GM18867 (cell line): Measurements from ENCODE around the gene ONECUT1.

ENCODE experiments used
- ATAC-seq: cut with Tn5 transposase; IDR thresholded peaks from one replicate; pipeline ENCODE4 v1.9.1; 2021; ENCODE audit warnings: mild to moderate bottlenecking, moderate library complexity; ENCODE audit not compliant: unreplicated experiment

Gene ONECUT1

DNA sequence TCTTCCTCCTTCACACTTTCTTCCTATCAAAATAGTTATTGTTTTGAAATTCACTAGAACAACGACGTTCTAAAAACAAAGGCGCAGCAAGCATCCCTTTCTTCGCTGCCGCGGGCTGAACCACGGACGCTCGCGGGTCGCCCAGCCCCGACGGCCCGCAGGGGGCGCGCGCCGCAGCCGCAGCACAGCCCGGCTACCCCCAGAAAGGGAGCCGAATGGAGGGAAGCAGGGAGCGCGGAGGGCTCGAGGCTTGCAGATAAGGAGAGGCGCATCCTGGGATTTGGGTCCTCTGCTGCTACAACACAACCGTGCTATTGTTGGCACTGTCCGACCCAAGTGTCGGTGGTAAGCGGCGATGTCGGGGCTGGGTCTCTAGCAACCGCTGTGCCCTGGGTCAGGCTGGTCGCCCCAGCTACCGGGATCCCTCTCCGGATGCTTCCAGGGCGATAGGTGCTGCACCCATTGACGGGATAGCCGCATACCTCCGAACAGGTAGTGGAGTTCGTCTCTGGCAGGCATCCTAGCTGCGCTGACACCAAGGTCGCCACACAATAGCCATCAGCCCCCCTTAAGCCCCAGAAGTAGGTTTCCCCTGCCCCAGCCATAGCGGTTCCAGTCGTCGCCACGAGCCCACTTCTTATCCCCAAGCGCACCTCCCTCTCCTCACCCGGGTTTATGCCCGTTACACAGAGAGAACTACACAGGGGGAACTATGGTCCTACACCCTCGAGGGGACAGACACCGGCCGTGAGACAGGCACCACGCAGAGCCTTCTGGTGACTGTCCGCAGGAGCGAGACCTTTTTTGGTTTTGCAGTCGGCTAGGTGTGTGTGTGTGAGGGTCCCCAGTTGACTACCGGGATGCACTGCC lies 6.0 kb downstream of the ONECUT1 start:
- no peak for ATAC-seq

DNA sequence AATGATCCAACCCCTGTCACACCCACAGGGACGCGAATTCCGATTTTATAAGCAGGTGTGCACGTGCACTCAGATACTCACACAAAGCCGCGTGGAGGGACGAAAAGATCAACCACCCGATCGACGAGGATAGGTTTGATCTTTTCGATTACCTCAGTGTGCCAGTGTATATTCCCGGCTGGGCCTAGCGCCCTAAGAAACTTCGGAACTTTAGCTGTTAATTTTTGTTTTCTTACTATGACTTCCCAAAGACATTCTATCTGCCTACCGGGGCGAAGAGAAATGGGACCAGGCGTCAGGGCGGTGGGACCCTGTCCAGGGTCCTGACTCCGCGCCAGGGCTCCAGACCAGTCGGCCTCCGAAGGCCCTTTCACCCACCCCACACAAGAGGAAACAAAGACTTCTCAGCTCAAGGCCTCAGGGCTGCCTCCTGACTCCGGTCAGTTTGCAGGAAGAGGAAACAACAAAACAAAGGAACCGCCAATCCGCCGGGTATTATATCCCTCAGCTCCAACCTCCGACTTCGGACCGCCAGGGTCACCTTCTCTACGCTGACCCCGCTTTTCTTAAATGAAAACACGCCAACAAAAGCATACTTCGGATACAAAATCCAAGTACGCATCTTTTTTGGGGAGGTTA lies 6.8 kb downstream of the ONECUT1 start:
- ATAC-seq = no peak

DNA sequence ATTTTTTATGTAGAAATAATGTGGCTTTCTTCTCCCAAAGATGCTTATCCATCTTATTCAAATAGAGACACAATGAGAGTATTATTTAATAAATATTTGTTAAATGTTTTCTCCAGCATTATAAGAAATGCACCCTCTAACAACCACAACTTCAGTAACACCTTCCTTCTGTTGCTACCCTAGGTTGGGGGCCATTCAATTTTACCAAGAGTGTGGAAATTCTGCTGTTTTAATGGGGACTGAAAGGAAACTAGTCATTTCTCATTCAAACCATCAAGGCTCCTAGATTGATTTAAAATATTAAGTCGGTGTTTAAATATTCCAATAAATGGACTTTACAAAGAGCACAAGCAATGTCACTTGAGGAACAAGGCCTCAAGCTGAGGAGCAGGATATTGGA lies 7.6 kb downstream of the ONECUT1 start:
- no peak for ATAC-seq

DNA sequence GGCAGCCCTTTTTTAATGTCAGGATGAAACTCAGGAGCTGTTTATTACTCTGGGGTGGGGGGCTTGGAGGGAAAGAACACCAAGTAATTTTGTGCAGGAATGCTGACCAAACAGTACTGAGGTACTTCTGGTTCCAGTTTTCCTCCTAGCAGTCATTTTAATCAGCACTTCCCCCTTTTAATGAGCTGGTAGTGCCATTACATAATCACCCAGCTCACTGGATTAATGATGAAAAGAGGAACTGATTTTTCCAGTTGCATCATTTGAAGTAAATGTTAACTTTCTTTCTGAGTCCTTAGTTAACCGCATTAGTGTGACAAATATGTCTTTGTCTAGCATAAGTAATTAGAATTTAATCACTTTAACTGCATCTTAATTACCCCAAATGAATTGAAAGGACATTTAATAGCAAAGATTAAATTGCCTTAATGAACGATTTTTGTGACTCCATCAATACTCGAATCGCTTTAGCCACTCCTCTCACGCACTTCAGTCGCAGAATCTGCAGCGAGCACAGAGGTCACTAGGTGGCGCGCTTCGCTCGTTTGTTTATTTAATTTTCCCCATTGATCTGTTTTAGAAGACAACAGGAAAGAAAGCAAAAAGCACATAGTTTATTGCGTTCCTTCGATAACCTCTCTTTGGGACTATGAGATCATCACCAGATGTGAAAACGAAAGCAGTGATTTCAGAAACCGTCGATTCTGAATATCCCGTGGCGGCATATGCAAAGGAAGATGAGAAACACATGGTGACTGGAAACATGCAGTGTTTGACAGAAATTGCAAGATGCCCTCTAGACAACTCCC lies 9.8 kb downstream of the ONECUT1 start:
- ATAC-seq = peak; percentile 69

DNA sequence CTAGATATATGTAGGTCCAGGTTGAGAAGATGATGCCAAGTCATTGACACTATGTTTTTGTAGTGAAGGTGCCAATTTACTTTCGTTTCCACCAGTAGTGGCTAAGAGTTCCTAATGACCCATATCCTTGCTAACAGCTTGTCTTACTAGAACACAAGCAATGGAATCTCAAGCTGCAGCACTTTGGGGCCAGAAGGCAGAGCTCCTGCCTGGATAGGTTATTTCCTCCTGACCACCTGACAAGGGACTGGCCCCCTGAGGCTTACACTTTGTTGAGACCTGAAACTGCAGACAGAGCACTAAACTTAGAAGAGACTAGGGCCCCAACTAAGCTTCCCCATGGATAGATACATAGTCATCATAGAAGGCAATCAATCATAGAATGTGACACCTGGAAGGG lies 11.7 kb downstream of the ONECUT1 start:
- no peak for ATAC-seq

DNA sequence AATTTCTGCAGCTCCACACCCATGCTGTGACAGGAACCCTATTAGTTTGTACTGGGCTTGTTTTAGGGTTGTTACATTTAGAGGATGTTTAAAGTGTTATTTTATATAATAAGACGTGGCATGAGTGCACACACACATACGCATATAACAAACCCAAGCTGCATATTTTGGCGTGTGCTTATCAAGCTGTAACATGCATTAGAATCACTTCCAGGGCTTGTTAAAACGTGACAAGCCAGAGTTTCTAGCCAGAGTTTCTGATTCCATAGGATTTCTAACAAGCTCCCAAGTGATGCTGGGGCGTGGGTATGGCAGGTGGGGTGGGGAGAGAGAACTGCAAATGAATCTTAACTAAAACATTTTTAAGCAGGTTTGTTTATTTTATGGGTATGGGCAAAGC lies 17.4 kb downstream of the ONECUT1 start:
- no peak for ATAC-seq

DNA sequence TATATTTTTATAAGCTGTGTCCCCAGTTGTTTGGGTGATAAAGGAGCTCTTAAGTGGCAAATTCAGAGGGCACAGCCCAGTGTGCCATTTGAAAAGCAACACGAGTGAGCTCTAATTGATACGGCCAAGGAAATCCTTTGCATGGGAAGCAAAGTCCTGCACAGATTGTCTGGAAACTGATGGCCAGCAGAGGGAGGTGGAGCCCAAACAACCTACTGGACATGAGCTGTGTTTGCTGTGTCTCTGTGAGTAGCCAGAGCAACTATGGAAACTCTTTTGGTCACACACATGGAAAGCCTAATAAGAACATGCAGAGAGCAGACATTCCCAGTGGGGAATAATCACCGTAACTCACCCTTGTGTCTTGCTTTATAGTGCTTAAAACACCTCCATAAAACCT lies 24.4 kb downstream of the ONECUT1 start:
- ATAC-seq = no peak

DNA sequence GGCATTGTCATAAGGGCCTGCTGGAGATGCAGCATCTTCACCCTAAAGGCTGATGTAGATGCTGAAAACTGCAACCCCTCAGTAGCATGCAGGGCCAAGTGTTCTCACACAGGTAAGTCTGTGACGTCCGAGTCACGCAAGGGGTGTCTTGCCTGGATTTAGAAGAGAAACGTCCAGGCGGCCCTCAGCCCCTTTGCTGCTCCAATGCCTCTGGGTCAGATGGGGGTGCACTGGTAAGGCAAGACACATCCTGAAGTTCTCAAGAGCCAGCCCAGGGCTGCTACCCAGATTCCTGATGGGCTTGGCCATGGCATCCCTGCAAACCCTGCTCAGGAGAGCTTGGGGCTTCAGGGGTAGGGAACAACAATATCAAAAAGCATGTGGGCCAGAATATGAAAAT lies 25.4 kb downstream of the ONECUT1 start:
- ATAC-seq = no peak

DNA sequence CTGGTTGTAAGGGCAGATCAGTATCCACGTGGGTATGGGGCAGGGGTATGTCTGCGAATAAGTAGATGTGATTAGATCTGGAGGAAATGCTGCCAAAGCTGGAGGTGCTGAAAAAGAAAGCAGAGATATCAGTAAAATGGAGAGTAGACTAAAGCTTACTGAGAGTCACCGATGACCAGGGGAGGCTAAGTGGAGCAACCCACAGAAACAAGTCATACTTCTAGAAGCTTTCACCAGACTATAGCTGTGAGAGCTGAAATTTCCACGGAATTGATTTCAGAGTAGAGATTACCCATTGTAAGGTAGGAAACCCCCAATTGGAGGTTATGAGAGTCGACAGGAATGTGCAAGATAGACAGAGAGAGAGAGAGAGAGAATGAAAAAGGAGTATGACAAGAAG lies 27.5 kb downstream of the ONECUT1 start:
- no peak for ATAC-seq

DNA sequence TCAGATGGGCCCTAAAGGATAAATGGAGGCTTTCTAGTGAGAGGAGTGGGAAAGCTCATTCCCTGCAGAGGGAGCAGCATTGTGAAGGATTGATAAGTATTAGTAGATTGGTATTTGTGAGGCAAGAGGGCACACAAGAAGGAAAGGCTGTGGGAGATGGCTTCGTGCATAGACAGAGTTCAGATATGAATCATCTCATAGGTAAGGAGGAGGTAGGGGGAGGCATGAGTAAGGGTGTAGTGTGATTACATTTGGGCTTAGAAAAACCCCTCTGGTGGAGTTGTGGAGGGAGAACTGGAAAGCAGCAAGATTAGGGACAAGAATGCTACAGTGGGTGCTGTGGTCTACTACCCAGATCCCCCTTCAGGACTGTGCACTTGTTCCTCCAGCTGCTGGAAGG lies 29.6 kb downstream of the ONECUT1 start:
- ATAC-seq = no peak

DNA sequence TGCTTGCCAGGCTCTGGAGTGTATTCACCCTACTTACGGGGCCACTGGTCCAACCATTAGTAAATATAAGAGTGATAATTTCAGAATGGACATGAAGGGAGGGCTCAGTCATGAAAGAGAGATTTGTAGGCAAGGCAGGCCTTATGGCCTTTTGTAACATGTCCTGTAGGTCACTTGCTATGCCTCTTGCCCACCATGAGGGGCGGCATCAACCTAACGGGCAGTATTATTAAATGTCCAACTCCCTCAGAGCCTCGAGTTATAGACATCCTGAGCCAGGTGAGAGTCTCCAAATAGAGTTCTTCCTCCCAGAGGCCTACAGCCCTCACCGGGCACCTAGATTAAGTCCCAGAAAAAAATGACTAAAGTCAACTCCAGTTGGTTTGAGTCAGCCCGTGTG lies 30.2 kb downstream of the ONECUT1 start:
- no peak for ATAC-seq

DNA sequence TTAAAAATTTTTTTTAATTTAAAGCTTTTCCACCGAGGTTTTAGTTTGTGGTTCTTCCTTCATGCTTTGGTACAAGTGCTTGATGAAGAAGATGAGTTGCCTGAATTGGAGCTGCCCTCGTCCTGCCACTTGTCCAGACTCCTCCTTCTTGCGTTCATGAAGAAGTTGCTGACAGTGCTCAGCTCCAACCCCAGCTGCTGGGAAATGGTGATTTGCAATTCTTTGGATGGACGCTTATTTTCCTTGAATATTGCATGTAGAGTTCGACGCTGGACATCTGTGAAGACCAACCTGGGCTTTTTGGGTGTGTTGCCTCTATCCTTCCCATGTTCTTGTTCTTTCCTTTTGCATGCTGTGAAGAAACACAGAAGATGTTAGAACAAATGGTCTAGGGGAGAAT lies 32.6 kb downstream of the ONECUT1 start:
- ATAC-seq = no peak

DNA sequence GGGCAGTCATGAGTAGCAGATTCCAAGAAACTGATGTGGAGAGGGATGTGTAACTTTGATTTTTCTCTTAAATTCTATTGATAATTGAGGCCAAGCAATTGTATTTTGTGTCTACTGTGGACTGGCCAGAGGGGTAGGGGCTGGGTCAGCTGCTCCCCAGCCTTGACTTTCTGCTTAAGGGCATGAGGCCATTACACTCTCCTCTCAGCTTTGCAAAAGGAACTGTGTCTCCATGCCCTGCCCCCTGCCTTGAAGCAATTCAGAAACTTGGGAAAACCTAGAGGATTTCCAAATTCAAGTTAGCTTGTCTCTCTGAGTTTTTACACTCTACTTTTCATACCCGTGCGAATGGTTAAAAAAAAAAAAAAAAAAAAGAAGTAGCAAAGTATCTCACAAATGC lies 38.6 kb downstream of the ONECUT1 start:
- ATAC-seq = no peak

DNA sequence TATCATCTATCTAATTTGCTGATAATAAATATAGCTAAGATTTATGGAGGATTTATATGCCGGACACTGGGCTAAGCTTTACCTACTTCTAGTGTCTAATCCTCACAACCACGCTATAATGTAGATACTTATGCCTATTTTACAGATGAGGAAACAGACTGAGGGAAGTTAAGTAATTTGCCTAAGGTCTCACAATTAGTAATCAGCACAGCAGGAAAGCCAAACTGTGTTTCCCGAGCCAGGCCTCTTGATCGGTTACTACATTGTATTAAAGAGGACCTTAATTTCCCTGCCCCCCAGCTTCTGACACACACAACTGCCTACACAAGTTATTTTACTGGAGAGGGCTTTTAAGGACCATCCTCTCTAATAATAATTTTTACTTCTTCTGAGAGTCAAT lies 40.9 kb downstream of the ONECUT1 start:
- ATAC-seq = peak; percentile 80

DNA sequence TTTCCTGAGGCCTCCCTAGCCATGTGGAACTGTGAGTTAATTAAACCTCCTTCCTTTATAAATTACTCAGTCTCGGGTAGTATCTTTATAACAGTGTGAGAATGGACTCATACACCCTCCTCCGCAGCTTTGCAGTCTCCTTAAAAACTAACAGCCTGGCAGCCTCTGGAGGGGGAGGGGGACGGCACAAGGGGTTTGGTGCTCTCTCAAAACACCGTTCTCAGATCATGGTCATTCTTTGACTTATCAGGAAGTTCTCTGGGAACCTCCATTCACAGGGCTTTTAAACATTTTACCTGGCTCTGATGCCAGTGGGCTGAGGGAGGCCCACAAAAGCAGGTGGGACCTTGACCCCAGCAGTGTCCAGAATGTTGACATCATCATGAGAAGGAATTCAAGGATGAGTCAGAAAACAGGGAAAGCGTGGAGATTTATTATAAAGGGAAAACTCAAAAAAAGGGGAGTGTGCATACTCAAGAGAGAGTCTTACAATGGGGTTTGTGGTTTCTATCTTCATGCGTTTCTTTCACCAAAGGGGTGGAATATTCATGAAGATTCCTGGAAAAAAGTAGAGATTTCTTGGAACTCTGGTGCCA lies 43.9 kb downstream of the ONECUT1 start:
- no peak for ATAC-seq

DNA sequence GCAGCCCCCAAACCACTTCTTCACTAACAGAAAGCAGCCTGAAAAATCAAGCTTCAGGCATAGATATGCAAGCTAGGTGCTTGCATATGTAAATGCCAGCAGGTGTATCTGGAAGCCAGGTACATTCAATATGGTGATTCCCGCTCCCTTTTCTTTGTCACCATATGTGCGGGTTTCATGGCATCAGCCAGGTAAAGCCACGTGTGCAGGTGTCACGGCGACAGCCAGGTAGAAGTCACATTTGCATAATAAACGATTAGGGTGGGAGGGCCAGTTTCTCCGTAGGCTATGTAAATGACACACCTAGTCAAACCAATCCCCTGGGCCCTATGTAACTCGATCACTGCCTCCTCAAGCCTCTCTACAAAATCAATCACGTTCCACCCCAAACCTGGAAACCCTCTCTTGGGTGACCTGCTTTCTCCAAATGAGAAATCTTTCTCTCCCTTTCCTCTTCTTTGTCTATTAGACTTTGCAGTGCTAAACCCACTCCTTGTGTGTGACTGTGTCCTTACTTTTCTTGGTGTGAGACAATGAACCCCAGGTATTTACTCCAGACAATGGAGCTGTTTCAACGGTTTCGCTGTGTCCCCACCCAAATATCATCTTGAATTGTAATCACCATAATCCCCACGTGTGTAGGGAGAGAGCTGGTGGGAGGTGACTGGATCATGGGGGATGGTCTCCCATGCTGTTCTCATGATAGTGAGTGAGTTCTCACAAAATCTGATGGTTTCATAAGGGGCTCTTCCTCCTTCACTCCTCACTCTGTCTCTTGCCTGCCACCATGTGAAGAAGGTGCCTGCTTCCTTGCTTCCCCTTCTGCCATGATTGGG lies 44.6 kb downstream of the ONECUT1 start:
- no peak for ATAC-seq

DNA sequence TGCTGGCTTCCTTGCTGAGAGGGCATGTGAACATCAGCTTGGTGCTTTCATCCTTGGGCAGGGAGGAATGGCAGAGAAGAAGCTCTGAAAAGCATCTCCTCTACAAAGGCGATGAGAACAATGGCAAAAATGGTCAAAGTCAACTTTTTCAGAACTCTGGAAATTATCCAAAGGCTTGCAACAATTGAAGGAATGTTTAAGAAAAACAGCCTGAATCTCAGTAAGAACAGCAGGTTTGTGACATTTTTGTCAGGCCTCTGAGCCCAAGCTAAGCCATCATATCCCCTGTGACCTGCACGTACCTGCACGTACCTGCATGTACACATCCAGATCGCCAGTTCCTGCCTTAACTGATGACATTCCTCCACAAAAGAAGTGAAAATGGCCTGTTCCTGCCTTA lies 51.8 kb downstream of the ONECUT1 start:
- no peak for ATAC-seq

DNA sequence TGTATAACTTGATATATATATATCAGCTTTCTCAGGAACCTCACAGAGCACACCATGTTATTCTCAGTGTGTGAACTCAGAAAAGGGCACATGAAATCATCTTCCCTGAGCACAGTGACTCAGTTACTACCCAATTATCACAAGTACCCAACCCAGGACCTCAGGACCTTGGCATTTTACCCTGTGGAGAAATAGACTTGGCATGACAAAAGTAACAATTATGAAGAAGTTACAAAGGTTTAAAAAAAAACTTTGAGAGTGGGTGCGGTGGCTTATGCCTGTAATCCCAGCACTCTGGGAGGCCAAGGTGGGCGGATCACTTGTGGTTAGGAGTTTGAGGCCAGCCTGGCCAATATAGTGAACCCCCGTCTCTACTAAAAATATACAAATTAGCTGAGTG lies 52.4 kb downstream of the ONECUT1 start:
- ATAC-seq = no peak

DNA sequence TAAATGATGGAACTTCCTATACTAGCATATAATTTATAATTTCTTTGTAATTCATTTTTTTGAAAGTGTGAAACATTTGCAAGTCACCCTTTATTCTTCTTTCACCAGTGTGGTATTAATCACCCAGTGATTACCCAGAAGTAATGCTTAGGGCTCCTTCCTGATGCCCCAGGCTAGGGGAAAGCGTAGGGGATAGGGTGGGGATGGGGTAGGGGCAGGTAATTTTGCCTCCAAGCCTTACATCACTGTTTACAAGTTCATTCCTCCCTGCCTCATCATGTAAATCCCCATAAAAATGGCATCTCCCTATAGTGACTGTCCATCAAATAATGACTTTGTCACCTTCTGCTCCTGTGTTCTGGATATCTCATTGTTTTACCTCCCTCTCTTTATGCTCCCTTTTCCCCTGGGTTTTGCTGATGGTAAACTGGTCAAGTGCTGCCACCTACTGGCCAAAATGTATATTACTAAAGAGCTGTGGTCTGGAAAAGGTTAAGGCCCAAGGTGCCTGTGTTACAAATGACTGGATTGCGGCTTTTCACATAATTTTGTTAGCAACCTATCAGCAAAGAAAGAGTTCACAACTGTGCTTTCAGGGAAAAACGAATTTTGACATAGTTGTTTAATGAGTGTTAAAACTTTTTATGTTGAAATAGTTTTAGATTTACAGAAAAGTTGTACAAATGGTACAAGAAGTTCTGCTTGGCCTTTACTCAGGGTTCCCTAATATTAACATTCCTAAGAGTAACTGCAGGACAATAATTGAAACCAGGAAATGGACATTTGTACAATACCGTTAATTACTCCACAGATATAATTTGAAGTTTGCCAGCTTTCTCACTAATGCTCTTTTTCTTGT lies 54.7 kb downstream of the ONECUT1 start:
- peak; percentile 85 for ATAC-seq

DNA sequence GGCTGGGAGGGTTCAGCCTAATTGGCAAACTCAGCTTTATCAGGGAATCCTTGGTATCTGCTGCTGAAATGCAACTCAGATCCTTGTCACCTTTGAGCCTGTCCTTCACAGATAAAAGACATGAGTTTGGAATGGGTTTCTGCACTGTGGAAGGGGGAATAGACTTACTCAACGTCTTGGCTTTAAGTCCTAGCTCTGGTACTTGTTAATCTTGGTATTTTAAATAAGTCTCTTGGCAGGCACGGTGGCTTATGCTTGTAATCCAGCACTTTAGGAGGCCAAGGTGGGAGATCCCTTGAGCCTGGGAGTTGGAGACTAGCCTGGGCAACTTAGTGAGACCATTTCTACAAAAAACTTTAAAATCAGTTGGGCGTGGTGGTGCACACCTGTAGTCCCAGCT lies 55.8 kb downstream of the ONECUT1 start:
- ATAC-seq = no peak
